GM12892 (cell line): ENCODE measurements around the gene MAP2K4.

ENCODE experiments used
- POLR2A ChIP-seq: IDR thresholded peaks from 2 replicates; pipeline ENCODE4 v1.6.1; 2011; ENCODE audit warnings: low read depth, low read length, control low read depth
- POLR2AphosphoS5 ChIP-seq: IDR thresholded peaks from 2 replicates; pipeline ENCODE4 v1.6.1; 2011; ENCODE audit warnings: low read depth, low read length, control low read depth

DNA sequence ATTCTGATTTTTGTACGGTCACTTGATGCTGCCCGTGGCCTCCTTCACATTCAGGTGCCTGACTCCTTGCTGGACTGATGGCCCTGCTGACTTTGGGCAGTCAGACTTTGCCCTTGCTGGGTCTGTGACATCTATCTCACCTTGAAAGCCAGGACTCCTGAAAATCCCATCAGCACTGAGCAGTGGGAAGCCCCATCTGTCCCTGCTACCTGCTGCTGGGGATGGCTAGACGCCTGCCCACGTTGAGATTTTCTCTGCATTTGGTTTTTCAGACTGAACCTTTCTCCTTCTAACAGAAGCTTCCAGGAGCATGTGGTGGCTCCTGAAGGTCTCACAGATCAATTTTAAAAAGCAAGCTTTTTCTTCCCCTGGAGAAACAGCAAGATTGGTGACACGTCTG is 13.2 kb upstream of the MAP2K4 start:
- TF ChIP-seq POLR2AphosphoS5 (no peak), POLR2A (no peak)
